ENCODE results near the gene EPX.

GRCh38 chr17:58181796-58182195 is 10.7 kb upstream of the EPX start:
- no peak for TF ChIP-seq CTCF (IDR thresholded peaks at IDR 0.05)
- TF ChIP-seq POLR2A (IDR thresholded peaks at IDR 0.05) = no peak

Measured in adrenal gland (tissue), 5 donors.